Left ventricle myocardium superior (tissue), 1 donor: ENCODE data around the gene SLX1B. TPM values are rescaled to one million over a fixed set of nuclear protein-coding genes. Genes with fewer than 3 reads are reported as not detected.
"Not testable (repeated sequence)": the region's sequence is repeated elsewhere in the genome, so short reads cannot be mapped to it uniquely, and the experiment has no call there.

Experiments used
- ATAC-seq: fragments of 200-7000 bp; cut with Tn5 transposase; one replicate; pipeline ENCODE4 v1.9.1; 2020; ENCODE audit warnings: mild to moderate bottlenecking, moderate library complexity
- DNase-seq: peaks from one replicate; pipeline ENCODE4 v3.0.0-alpha.2; 2020
- intact Hi-C: fragments of 100-400 bp; cut with micrococcal nuclease; formaldehyde crosslinking; loops from one replicate; pipeline ENCODE4 v1.11.0; 2022
- long read RNA-seq: library from polyadenylated mRNA; unstranded; transcript quantifications from one replicate; pipeline ENCODE4 v2.0.0, GENCODE V29; 2021
- total RNA-seq: library from RNA; stranded (reverse); fragmentation: NEBNext Ultra II Directional; extraction: Animal tissue kit (Norgen Biotek cat#: 25700); gene quantifications from one replicate; pipeline ENCODE4 v1.2.1, GENCODE V29; 2021
- donor health status: DM: no; HTN: yes; CAD: no; lungs with severe emphysema.

SLX1B gene
- 12.5 TPM for total RNA-seq
- long read RNA-seq, transcript SLX1B-201 (6 exons, 1,165 nt), result major isoform, 9 of 11 reads
- long read RNA-seq, partial matches to known transcripts, result 1 of 11 reads
- long read RNA-seq, other reads (novel, unspliced or antisense), result 0 of 11 reads

- ATAC-seq, result peak; percentile 96
- intact Hi-C loops, DNase-seq: not testable (repeated sequence)
Measured at GRCh38 chr16:29454269-29454668, at the start of gene SLX1B, which contains the start of gene BOLA2. Gene SLX1B (plus strand): TSS chr16:29454533. Gene BOLA2 (minus strand): TSS chr16:29454351. CDS start chr16:29454253, 98 bp downstream.

- DNase-seq, intact Hi-C loops, ATAC-seq: not testable (repeated sequence)
Measured at GRCh38 chr16:29405249-29405648, 49.1 kb upstream of the SLX1B start.

- ATAC-seq, DNase-seq, intact Hi-C loops: not testable (repeated sequence)
Measured at GRCh38 chr16:29423587-29423986, 30.7 kb upstream of the SLX1B start.

GRCh38 chr16:29425390-29425789 lies 28.9 kb upstream of the SLX1B start:
- DNase-seq, intact Hi-C loops, ATAC-seq: not testable (repeated sequence)

GRCh38 chr16:29453754-29454153 lies 579 bp upstream of the SLX1B start:
- DNase-seq, intact Hi-C loops: not testable (repeated sequence)
- peak; percentile 21 for ATAC-seq

- intact Hi-C loops, DNase-seq: not testable (repeated sequence)
Measured at GRCh38 chr16:29454828-29455227, 495 bp downstream of the SLX1B start.

GRCh38 chr16:29457660-29458059 lies 3.3 kb downstream of the SLX1B start:
- ATAC-seq, DNase-seq, intact Hi-C loops: not testable (repeated sequence)

More at GRCh38 chr16:29454828-29455227, 495 bp downstream of the SLX1B start:
- peak; percentile 83 for ATAC-seq

GRCh38 chr16:29459706-29460646 lies 5.6 kb downstream of the SLX1B start, which contains the start of gene SULT1A4:
Gene SULT1A4 (plus strand): TSS chr16:29459913. CDS start chr16:29461386, 1,473 bp downstream.
- ATAC-seq, result peak; percentile 42
- DNase-seq, intact Hi-C loops: not testable (repeated sequence)

GRCh38 chr16:29460647-29461030 lies 6.3 kb downstream of the SLX1B start:
- ATAC-seq, result peak; percentile 2
- DNase-seq, intact Hi-C loops: not testable (repeated sequence)

- DNase-seq, intact Hi-C loops: not testable (repeated sequence)
- ATAC-seq, result peak; percentile 63
Measured at GRCh38 chr16:29465985-29466824, 11.9 kb downstream of the SLX1B start.

- DNase-seq, intact Hi-C loops: not testable (repeated sequence)
- peak; percentile 6 for ATAC-seq
Measured at GRCh38 chr16:29466904-29467303, 12.6 kb downstream of the SLX1B start.

- intact Hi-C loops, DNase-seq, ATAC-seq: not testable (repeated sequence)
Measured at GRCh38 chr16:29467654-29468366, 13.5 kb downstream of the SLX1B start.

GRCh38 chr16:29469660-29470059 lies 15.3 kb downstream of the SLX1B start:
- intact Hi-C loops, result not testable (repeated sequence)
- ATAC-seq (peak; percentile 93), DNase-seq (peak; percentile 87)

- ATAC-seq, intact Hi-C loops, DNase-seq: not testable (repeated sequence)
Measured at GRCh38 chr16:29472065-29472464, 17.7 kb downstream of the SLX1B start.

GRCh38 chr16:29482276-29482675 lies 27.9 kb downstream of the SLX1B start:
- ATAC-seq, intact Hi-C loops: not testable (repeated sequence)
- DNase-seq, result peak; percentile 9

GRCh38 chr16:29506308-29506707 lies 52.0 kb downstream of the SLX1B start, which contains the start of gene NPIPB12:
Gene NPIPB12 (minus strand): TSS chr16:29506408.
- ATAC-seq, intact Hi-C loops: not testable (repeated sequence)

More at GRCh38 chr16:29506308-29506707, 52.0 kb downstream of the SLX1B start, which contains the start of gene NPIPB12:
- DNase-seq, result not testable (repeated sequence)
